ENCODE measurements around the gene MFAP2. TPM values are rescaled to one million over a fixed set of nuclear protein-coding genes. Genes with fewer than 3 reads are reported as not detected.

The MFAP2 gene
- total RNA-seq, 1 donor from 2014 or later = not detected

DNA sequence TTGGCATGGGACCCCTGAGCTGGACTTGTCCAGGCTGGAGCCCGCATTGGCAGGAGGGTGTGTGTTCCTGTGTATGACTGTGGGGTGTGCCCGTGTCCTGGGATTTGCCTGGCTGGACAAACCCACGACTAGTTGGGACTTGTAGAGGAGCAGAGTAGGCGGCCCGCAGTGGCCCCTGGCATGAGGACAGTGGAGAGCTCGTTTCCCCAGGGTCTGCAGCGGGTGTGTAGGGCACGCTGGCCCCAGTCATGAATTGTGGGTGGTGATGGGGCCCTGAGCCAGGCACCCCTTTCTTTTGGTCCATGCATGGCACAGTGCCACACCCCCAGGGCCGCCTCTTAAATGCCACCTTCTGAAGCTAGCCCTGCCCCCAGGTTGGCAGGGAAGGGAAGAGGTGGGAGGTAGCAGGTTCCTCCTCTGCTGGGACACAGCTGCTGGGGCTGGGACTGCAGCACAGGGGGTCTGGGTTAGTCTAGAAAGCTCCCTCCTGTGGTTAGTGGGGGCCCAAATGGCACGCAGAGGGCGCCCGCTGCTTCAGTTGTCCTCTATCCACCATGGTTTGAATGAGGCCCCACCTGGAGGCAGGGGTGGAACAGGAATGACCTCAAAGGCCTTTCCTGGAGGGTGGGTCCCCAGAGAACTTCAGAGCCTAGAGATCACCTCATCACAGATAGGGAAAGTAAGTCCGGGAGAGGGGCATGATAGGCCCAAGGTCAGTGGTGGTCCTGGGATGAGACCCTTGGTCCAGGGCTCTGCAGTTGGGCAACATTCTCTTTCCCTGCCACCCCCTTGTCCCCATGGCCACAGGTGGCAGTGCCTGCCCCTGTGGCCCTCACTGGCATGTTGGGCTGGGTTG, 54.6 kb downstream of the MFAP2 start:
- H3K27ac Mint-ChIP-seq = no peak overlapping the region
- H3K4me1 Mint-ChIP-seq (ENCODE audit: low read depth) = peaks cover 11% of the 10 kb centered on the region
- intact Hi-C loops (cut with micrococcal nuclease) = no loop called here
- H3K9me3 Mint-ChIP-seq = no peaks in the 10 kb centered on the region
- no peaks in the 10 kb centered on the region for H3K27me3 Mint-ChIP-seq (ENCODE audit: low read depth)
- no peak overlapping the region for H3K4me3 Mint-ChIP-seq (ENCODE audit: low read depth)
- DNase-seq (ENCODE audit: low spot score) = no peak
- no peaks in the 10 kb centered on the region for H3K36me3 Mint-ChIP-seq (ENCODE audit: low read depth)

DNA sequence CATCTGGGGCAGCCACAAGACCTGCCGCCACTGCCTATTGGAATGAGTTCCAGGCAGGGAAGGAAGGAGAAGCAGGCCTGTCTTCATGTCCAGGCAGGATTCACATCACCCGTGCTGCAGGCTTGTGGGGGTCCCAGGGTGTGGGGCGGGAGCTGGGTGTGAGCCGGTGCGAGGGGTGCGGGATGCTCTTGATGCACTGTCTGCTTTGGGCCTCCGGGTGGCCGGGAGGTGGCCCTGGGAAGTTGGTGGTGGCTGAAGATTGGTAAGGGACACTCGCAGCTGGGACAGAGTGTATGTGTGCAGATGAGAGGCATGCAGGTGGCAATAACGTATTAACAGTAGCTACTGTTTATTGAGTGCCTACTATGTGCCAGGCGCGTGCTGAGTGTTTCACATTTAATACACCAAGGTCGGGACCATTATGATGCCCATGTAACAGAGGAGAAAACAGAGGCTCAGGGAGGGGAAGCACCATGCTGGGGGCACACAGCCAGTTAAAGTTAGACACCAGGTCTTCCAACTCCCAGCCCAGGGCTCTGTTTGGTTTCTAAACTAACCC, 55.4 kb downstream of the MFAP2 start:
- intact Hi-C loops (cut with micrococcal nuclease) = no loop called here
- Mint-ChIP-seq H3K4me3 (ENCODE audit: low read depth) (no peak overlapping the region), H3K27me3 (ENCODE audit: low read depth) (no peaks in the 10 kb centered on the region), H3K4me1 (ENCODE audit: low read depth) (peaks cover 11% of the 10 kb centered on the region), H3K27ac (no peak overlapping the region), H3K9me3 (no peaks in the 10 kb centered on the region), H3K36me3 (ENCODE audit: low read depth) (no peaks in the 10 kb centered on the region)
- no peak for DNase-seq (ENCODE audit: low spot score)

Other genes starting within 250 kb of the MFAP2 start
- gene RNU1-4, start 240.1 kb downstream of the MFAP2 start, total RNA-seq = 2,033 and 2,369 TPM in 2 replicates
- 2,033 and 2,369 TPM in 2 replicates for gene RNU1-2, start 84.6 kb downstream of the MFAP2 start, total RNA-seq
- gene CROCC, start 58.7 kb downstream of the MFAP2 start, total RNA-seq = 25.7 and 28.6 TPM in 2 replicates
- gene ATP13A2, start 31.3 kb upstream of the MFAP2 start, total RNA-seq = 47.6 and 50.2 TPM in 2 replicates
- gene SDHB, start 73.4 kb upstream of the MFAP2 start, total RNA-seq = 117 and 124 TPM in 2 replicates
- 0.11 and 0.14 TPM in 2 replicates for gene PADI2, start 138.8 kb upstream of the MFAP2 start, total RNA-seq
- gene PADI1, start 224.5 kb upstream of the MFAP2 start, total RNA-seq = not detected in 2 replicates

All from activated T-helper 2 cell treated with anti-CD3 and anti-CD28 coated beads, Interferon-gamma antibody, Interleukin-2, Interleukin-4, amounts not matched to agents 10 μg/mL and 5 μg/mL and 100 μg/mL, durations not matched to agents 14 hours and 24 hours and 36 hours (primary cell).